NOMO-1 treated with DMSO at 0.1 percent for 48 hours (cell line): ENCODE results near the gene RAB40C.

ENCODE experiments used
- DNase-seq: peaks from one replicate; lab custom pipeline; 2025; ENCODE audit not compliant: unreplicated experiment; lab: John Stamatoyannopoulos, UW

The RAB40C gene

DNA sequence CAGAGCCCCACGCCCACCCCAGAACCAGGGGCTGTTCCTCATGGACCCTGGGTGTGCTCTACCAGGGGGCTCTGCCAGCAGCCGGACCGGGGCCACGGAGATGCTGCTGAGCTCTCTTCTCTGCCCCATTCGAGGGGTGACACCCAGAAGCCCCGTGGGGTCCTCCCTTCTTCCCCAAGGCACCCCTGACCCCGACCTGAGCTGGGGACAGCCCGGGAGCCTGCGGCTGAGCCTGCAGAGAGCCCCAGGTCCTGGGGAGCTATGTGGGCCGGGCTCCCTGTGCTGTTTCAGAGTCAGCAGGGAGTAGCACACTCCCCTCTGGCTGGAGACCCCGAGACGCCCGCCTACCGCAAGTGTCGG is 30.9 kb upstream of the RAB40C start:
- DNase-seq: no peak

DNA sequence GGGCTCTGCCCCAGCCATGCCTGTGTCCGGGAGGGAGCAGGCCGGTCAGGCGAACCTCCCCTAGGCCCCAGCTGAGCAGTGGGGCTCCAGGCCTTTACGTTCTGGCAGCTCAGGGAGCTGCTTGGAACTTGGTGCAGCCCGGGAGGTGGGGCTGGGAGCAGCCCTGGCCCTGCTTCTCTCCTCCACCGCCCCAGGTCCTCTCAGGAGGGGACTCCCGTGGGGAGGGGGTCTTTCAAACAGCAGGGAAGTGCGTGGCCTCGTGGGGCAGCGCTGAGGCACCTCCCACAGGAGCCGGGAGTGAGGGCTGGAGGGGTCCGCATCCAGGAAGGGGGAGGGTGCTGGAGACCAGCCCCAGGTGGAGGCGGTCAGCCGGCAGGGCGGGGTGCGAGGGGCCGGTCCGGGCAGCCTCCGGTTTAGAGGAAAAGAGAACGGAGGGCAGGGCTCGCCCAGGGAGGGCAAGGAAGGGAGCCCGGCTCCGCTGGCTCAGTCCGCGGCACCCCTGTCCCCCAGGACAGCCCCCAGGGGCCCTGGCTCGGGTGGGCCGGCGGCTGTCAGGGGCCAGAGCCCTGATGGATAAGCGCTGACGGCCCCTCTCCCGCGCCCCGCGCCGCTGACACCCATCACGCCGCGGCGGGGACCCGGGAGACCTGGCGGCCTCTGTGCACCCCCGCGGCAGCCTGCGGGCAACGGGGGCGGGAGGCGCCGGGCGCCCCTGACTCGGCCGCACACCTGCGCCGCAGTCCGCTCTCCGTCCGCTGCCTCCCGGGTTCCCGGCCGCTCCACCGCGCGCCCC is 30.3 kb upstream of the RAB40C start:
- DNase-seq: no peak

DNA sequence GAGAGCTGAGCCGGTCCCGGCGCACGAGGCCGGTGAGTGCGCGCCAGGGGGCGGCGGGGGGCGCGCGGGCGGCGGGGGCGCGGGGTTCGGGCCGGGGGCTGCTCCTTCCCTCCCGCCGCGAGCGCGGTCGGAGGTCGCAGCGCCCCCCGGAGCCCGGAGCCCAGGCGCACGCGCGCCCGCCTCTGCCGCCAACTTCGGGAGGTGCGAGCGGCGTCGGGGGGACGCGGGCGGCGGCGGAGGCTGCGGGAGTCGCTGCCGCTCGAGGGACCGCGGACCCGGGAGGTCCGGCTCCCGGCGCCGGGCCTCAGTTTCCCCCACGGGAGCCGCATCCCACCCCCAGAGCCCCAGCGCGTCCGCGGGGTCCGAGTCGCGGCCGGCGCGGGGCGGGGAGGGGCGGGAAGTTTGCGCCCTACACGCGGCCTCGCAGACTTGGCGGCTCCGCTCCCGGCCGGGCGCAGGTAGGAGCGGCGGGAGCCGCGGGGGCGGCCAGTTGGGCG is 29.6 kb upstream of the RAB40C start, which contains the start of gene PRR35:
TSS of gene PRR35 (plus strand) at position 191 of the 497 bp plus-strand sequence. CDS start 2,901 bp downstream, outside the sequence.
- no peak for DNase-seq

DNA sequence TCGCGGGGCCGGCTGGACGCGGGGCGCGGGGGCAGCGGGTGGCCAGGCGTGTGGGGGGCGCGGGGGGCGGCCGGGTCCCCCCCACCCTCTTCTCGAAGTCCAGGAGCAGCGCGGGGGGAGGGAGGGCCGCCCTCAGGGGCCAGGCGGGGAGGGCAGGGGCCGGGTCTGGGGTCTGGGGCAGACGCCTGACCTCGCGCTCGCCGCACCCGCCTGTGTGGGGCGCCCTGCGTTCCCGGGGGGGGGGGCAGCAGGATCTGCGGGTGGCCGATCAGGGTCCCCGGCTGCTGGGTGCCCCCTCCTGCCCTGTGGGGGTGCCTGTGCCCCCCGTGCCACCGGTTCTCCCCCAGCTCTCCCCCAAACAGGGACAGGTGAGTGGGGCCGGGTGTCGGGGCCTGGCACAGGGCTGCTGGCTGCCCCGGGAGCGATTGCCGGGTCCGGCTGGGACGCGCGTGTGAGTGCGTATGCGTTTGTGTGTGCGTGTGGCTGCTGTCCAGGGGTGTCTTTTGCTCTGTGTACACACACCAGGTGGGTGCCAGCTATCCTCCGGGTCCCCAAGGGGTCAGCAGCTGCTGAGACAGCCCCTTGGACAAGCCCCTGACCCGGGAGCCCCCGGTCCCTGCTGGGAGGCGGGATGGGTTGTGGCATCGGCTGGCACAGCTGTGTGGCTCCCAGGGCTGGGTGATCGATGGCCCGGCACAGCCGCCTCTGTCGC is 29.0 kb upstream of the RAB40C start:
- DNase-seq: no peak

DNA sequence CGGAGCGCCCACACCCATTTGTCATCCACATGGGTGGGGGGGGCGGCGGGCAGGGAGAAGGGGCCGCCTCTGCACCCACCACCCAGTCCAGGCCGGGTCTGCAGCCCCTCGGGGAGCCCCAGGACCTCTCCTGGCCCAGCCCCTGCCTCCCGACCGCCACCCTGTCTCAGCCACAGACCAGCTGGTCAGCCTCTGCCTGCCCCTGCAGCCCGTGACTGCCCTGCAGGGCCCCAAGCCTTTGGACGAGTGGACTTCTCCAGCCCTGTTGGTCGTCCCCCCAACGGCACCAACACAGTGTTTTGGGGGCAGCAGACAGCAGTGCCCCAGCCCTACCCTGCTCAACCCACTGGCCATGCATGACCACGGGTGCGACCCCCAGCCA is 28.5 kb upstream of the RAB40C start:
- no peak for DNase-seq

DNA sequence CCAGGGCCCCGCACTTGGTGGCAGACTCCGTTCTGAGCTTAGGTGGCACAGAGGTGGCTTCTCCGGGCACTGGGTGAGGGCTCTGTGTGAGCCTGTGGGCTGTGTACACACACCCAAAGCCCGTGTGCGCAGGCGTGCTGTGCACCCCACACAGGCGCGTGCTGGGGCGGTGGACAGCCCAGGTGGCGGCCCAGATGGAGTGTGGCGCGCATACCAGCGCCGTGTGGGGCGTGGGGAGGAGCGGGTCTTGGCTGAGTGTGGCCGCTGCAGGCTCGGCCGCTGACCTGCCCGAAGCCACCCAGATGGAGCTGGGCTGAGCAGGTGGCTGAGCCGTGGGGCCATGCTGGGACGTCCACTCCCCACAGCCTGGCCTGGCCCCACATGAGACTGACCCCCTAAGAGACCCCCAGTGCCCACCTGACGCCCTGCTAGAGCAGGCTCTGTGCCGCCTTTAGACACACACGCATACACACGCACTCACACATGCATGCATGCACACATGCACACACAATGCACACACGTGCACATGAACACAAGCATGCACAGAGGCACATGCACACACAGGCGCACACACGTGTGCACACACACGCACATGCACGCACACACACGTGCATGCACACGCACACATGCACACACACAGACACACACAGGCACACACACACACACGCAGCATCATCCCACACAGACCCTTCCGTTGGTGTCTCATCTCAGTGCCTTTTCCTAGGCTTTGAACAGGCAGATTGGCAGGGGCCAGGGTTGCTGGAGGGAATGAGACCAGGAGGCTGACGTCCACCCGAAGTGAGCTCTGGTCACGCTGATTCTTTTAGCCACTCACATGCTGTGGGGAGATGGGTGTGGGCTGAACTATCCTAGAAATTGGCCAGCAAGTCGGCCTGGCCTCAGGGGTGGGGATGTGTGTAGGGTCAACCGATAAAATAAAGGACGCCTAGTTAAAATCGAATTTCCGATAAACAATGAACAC is 27.6 kb upstream of the RAB40C start:
- DNase-seq: no peak

DNA sequence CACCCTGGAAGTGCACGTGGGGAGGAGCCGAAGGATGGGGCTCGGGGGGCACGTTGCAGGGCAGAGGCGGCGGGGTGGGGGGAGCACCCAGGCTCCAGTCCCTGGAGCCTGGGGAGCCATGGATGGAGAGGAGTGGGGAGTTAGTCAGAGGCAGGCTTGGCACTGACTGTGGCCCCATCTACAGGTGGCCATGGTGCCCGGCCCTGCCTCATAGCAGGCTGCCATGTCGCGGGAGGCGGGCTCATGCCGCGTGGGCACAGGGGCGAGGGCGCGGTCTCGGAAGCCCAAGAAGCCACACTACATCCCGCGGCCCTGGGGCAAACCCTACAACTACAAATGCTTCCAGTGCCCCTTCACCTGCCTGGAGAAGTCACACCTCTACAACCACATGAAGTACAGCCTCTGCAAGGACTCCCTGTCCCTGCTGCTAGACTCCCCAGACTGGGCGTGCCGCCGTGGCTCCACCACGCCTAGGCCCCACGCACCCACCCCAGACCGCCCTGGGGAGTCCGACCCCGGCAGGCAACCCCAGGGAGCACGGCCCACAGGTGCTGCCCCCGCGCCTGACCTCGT is 26.7 kb upstream of the RAB40C start:
- no peak for DNase-seq

DNA sequence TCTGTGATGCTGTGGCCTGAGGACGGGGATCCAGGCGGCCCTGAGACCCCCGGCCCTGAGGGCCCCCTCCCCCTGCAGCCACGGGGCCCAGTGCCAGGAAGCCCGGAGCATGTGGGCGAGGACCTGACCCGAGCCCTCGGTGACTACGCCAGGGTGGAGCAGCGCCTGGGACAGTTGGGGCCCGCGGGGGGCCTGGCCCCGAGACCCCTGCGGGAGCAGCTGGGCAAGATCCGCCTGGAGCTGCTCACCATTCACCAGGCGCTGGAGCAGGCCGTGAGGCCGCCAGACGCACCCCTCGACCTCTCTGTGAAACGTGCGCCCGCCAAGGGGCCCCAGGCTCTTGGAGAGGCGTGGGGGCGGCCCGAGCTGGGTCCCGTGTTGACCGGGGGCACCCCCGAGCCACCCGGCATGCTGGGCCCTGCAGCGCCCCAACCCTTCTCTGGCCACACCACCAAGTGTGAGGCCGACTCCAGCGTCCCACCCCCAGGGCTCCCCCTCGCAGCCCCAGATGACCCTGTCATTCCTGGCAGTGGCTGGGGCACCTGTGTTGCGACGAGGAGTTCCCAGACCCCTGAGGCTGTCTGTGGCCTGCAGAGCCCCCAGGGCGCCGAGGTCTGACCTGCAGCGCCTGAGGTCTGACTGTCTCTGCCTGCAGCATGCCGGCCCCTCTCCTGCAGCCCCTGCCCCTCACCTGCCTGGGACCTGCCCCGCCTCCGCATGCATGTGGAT is 25.0 kb upstream of the RAB40C start:
- no peak for DNase-seq

DNA sequence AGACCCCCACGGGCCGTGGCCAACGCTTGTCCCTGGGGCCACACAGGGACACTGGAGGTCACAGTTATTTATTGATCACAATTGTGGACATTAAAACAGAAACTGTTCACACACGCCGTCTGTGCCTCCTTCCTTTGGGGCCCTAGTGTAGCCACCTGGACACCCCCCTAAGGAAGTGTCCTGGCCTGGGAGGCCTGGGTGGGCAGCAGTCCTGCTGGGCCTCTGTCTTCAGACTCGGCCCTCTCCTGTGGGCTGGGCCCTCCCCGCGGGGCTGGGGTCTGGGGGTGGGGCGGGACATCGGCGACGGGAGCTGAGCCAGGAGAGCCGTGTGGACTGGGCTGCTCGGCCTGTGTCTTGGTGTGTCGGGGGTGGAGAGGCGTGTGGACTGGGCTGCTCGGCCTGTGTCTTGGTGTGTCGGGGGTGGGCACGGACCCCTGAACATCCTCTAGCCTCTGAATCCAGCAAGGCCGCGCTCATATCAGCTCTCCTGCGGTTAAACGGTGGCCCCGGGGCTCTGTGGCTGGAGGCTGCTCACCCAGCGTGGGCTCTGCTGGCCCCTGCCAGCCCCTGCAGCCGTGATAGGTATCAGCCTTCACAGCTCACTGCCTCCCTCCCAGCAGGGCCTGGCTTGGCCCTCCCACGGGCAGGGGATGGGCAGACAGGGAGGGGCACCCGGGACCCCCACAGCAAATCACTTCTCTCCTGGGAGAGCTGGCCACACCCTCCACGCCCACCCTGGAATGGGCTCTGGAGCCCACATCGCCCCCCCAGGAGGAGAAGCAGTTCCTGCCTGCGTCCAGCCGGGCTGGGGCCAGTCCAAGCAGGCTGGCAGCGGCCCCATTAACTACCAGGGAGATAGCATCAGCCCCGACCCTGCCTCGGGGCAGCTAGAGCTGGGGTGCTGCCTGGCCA is 24.2 kb upstream of the RAB40C start:
- DNase-seq: no peak

DNA sequence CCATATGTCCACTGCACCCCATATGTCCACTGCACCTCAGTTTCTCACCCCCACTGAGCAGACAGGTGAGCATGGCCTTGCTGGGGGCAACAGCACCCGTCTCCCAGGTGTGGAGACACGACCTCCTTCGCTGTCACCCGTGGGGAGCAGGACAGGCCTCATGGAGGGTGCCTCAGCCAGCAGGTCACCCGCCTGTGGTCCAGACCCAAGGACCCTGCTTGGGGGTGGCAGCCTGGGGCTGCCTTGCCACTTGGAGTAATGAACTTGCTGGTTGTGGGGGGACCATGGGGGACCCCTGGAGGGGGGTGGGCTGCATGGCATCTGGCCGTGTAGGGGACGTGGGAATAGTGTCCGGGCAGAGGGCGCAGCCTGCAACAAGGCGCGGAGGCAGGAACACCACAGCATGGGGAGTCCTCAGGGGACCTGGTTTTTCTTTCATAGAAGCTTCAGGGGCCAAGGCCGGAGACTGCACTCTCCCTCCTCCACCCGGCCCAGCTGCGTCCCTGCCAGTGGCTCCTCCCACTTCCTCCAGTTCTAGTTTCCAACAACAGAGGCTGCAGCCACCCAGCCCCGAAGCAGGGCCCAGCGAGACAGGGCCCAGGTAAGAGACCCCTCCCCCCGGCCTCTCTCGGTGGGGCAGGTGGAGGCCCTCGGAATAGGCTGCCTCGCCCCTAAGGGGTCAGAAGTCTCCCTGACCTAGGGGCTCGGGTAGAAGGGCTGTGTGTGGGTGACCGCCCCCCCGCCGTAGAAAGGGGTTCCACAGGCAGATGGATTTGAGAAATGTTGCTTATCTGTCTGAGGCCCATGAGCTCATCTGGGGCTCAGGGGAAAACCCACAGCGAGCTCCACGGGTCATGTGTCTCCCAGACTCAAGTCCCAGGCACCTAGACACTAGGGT is 23.1 kb upstream of the RAB40C start, which contains the start of gene NHLRC4:
TSS of gene NHLRC4 (plus strand) at position 531 of the 898 bp plus-strand sequence. CDS start 1,043 bp downstream, outside the sequence.
- DNase-seq: peak; percentile 60

DNA sequence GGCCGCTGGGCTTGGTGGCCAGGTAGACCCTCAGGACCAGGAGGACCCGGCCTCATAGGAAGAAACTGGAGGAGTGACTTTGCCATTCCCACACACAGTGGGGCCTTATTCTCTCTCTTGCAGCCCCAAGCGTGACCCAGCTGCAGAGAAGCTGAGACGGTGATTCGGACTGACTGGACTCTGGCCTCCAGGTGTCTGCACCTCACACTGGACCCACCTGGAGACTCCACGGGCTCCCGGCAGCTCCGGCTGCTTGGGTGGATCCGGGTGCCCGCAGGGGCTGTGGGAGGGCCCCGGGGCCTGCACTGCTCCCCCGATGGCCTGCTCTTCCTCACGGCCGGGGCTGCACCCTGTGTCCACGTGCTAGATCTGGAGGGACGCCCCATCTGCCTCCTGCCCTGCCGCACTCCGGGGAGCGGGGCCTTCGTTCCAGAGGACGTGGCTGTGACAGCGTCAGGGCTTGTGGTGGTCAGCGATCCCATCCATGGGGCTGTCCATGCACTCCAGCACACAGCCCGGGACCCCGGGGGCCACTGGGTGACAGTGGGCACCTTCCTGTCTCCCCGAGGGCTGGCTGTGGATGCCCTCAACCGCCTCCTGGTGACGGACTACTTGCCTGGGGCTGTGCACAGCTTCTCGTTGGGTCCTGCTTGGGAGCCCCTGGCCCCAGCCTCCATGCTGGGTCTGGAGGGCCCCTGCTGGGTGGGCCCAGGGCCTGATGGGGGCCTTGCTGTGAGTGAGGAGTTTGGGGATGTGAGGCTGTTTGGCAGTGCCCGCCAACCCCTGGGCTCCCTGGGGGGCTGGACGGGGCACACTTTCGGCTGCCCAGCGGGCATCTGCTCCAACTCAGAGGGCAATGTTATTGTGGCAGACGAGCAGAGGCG is 22.3 kb upstream of the RAB40C start:
- no peak for DNase-seq

DNA sequence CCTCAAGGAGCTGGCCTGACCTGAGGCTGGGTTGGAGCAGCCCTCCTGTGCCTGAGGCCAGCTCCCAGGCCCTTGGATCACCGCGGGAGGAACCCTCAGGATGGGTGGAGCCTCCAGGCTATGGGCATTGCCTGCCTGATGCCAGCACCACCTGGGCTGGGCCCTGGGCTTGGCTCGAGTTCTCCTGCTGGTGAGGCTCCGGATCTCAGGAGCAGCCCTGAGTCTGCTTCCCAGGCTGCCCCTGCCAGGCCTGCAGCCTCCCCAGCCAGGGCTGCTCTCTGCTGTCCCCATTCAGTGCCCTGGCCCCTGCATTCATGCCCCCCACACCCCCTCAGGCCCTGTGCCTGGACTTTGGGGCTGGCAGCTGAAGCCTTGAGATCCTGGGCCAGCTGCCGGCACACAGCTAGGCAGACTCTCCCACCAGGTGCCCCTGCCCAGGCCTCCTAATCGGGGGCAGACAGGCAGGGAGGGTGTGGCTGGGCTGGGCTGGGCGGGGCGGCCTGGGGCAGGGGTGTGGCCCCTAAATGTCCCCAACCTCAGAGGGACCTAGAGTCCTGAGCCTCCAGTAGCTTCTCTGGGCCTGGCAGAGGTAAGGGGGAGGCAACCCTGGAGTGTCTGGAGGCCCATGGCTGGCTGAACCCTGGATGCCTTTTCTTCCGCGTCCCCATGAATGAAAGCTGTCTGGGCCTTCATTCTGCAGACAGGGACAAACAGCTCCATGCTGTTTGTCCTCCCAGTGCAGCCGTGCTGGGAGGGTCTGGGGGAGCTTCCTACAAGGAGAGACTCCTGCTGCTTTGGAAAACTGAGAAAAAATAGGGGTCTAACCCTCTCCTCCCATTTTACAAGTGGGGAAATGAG is 21.2 kb upstream of the RAB40C start:
- no peak for DNase-seq

DNA sequence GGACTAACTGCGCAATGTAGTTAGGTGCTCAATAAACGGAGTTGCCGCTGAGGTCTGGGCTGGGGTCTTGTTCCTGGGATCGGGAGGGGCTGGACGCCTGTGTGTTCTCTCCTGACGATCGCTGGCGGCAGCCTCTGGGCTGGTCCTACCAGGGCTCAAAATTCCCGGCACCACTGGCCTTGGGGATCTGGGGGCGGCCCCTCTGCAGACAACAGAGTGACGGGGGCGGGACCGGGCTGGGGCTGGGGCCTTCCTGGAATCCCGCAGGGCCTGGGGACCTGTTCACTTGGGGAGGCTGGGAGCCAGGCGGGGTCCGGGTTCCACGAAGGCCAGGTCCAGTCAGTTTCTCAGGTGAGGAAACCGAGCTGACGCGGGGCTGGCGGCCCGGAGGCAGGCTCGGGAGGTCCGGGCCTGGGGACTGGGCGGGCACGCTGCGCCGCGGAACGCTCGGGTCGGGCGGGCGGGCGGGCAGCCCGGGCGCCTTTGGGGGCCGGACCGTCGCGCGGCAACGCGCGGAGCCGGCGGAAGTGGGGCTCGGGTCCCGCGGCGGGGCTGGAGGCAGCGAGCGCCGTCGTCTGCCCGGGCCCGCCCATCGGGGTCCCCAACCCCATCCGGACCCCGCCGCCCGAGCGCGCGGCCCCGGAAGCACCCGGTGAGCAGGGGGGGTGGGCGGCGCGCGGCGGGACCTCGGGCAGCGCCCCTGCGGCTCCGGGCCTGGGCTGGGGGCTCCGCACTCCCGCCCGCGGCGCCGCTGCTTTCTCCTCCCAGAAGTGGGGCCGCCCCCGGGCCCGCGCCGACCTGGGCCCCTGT is 20.2 kb upstream of the RAB40C start, which contains the start of gene PIGQ:
TSS of gene PIGQ (plus strand) at position 524 of the 810 bp plus-strand sequence. CDS start 4,107 bp downstream, outside the sequence.
- peak; percentile 36 for DNase-seq

DNA sequence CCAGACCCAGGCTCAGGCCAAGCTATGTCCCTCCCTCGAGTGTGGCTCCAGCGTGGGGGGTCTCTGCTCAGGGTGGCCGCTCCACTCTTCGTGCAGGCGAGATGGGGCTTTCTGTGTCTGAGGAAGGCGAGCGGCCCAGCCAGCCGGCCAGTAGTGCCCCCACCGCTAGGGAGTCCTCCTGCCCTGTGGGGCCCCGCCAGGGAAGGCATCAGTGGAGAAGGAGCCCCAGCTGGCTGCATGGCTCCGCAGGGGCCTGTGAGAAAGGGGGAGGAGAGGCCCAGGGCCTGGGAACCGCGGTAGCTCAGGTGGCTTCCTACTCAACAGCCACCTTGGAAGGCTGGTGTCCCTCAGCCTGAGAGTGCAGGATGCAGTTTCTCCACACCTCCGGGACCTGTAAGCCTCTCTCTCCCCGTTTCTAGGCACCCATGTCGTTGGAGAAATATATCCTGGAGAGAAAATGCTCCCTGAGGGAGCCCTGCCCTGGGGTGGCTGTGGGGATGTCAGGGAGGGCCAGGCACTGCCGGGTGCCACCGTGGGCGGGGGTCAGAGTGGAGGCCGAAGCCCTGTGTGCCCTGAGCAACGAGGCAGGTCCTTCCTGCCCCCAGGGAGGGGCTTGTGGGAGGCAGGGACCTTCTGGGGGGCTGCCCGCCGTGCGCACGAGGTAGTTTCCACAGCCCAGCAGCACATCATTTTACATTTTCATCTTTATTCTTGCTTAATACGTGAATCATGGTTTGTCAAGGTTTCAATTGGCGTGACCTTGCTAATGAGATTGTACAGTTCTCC is 16.8 kb upstream of the RAB40C start:
- DNase-seq: no peak
